Ovary (tissue), 9 donors: ENCODE measurements around the gene LHX6. TPM values are rescaled to one million over a fixed set of nuclear protein-coding genes. Genes with fewer than 3 reads are reported as not detected.

Experiments
- DNase-seq, 5 donors: peaks; one replicate each; pipeline ENCODE4 v3.0.0-alpha.2; 2019 to 2020
- H3K27ac ChIP-seq, 2 donors: fragments of 200-600 bp; one replicate each; pipeline versions ENCODE4 v1.5.1 to v1.8.0; 2019 to 2022
- H3K27me3 ChIP-seq: fragments of 200-600 bp; one replicate; pipeline ENCODE4 v1.8.0; 2022
- H3K36me3 ChIP-seq: fragments of 200-600 bp; sonication (generic); one replicate; pipeline ENCODE4 v1.5.1; 2019
- H3K4me1 ChIP-seq: one replicate; pipeline ENCODE4 v1.8.1; 2013; ENCODE audit warnings: mild to moderate bottlenecking, moderate library complexity; ENCODE audit not compliant: insufficient read depth
- H3K4me3 ChIP-seq: fragments of 200-600 bp; sonication (generic); one replicate; pipeline ENCODE4 v1.5.1; 2017
- H3K9me3 ChIP-seq, 2 donors: fragments of 200-600 bp in 1 of 2; sonication (generic) in 1 of 2; one replicate each; pipeline versions ENCODE4 v1.5.1 to v1.8.1; 2013 to 2019; ENCODE audit warnings: mild to moderate bottlenecking in 1 of 2, moderate library complexity in 1 of 2
- CTCF ChIP-seq, 3 donors: fragments of 450-650 bp in 2 of 3; fragments of 200-600 bp in 1 of 3; IDR thresholded peaks; one replicate each; pipeline versions ENCODE4 v1.5.1 to v1.8.0; 2016 to 2022; ENCODE audit warnings: antibody characterized with exemption in 3 of 3, mild to moderate bottlenecking in 1 of 3
- EP300 ChIP-seq: sonication (generic); formaldehyde crosslinking; IDR thresholded peaks from one replicate; pipeline ENCODE4 v1.6.1; 2017; ENCODE audit warnings: antibody characterized with exemption
- POLR2A ChIP-seq: fragments of 450-650 bp; IDR thresholded peaks from one replicate; pipeline ENCODE4 v1.6.1; 2017; ENCODE audit warnings: antibody characterized with exemption, mild to moderate bottlenecking, moderate library complexity
- WGBS, 3 donors: extraction: QIAGEN DNeasy Blood & Tissue Kit in 1 of 3; methylation state at CpG; one replicate each; pipeline versions ENCODE4 v1.1.5 to v1.1.7; 2013 to 2017; 5-methylcytosine and 5-hydroxymethylcytosine counted together
- intact Hi-C, 4 donors: fragments of 100-400 bp; cut with DNase I; formaldehyde crosslinking; loops; one replicate each; pipeline versions ENCODE4 v1.11.0 to v1.15.1; 2022 to 2023
- polyA plus RNA-seq, 2 donors: library from polyadenylated mRNA; stranded (reverse); fragments of 200-250 nt in 1 of 2; fragments of 350-450 nt in 1 of 2; fragmentation: Illumina TruSeq in 1 of 2; extraction: RNeasy Lipid Tissue Mini Kit (QIAGEN cat#74804) in 1 of 2; gene quantifications; one replicate each; pipeline ENCODE4 v1.2.3, GENCODE V29; 2013 to 2014
- total RNA-seq, 7 donors: library from RNA; depleted of rRNA in 2 of 7; stranded (reverse); fragments of >200 nt in 2 of 7; fragmentation: NEBNext Ultra II Directional in 3 of 7; extraction: Animal tissue kit (Norgen Biotek cat#: 25700) in 3 of 7; gene quantifications; one replicate each; pipeline versions ENCODE4 v1.1.0 to v1.2.4, GENCODE V29; 2016 to 2023
- donor health status: DM: no; HTN: no; CAD: no; lungs with moderate emphysema.
- donor health status: DM: no; HTN: no; CAD: no.
- donor health status: Bipolar disorder and iron deficiency.
- donor health status: DM: yes; HTN: yes; CAD: no.
- donor health status: DM: no; HTN: no; CAD: no.
- donor health status: DM: yes; HTN: yes; CAD: no.

The LHX6 gene
- total and polyA plus RNA-seq, 9 donors: 0.46 to 8.8 (median 3.6) TPM

- no peak overlapping the region for H3K27ac ChIP-seq
- no peak for DNase-seq
- 60 to 70% (median 70%) methylated on average over 5 of the region's 5 CpGs for WGBS, 3 donors
- TF ChIP-seq EP300: no peak
- TF ChIP-seq CTCF (IDR thresholded peaks at IDR 0.05): no peak
- no peak for TF ChIP-seq POLR2A
- no peaks in the 10 kb centered on the region for H3K9me3 ChIP-seq
- H3K36me3 ChIP-seq: no peaks in the 10 kb centered on the region
- no peaks in the 10 kb centered on the region for H3K27me3 ChIP-seq
- intact Hi-C loops: no loop called here
- no peaks in the 10 kb centered on the region for H3K4me1 ChIP-seq
- no peak overlapping the region for H3K4me3 ChIP-seq
Observed at GRCh38 chr9:122186301-122186700, 42.5 kb downstream of the LHX6 start.

- H3K36me3 ChIP-seq: no peaks in the 10 kb centered on the region
- no peaks in the 10 kb centered on the region for H3K4me1 ChIP-seq
- H3K27ac ChIP-seq: no peak overlapping the region
- H3K9me3 ChIP-seq: no peaks in the 10 kb centered on the region
- DNase-seq: no peak
- intact Hi-C loops: no loop called here
- TF ChIP-seq POLR2A (no peak), CTCF (IDR thresholded peaks at IDR 0.05) (no peak), EP300 (no peak)
- WGBS, 3 donors: 72 to 83% (median 73%) methylated on average over 1 of the region's 1 CpG
- no peak overlapping the region for H3K4me3 ChIP-seq
- no peaks in the 10 kb centered on the region for H3K27me3 ChIP-seq
Observed at GRCh38 chr9:122184551-122184950, 44.2 kb downstream of the LHX6 start.

- Histone ChIP-seq H3K9me3 (no peaks in the 10 kb centered on the region), H3K27ac (no peak overlapping the region), H3K4me1 (no peaks in the 10 kb centered on the region), H3K27me3 (no peaks in the 10 kb centered on the region), H3K36me3 (no peaks in the 10 kb centered on the region), H3K4me3 (no peak overlapping the region)
- DNase-seq: no peak
- TF ChIP-seq POLR2A: no peak
- intact Hi-C loops: no loop called here
- WGBS, 3 donors: 19 to 31% (median 22%) methylated on average over 7 of the region's 7 CpGs
Observed at GRCh38 chr9:122183501-122183900, 45.3 kb downstream of the LHX6 start.

- Histone ChIP-seq H3K27ac (no peak overlapping the region), H3K36me3 (no peaks in the 10 kb centered on the region), H3K4me1 (no peaks in the 10 kb centered on the region), H3K4me3 (no peak overlapping the region), H3K9me3 (no peaks in the 10 kb centered on the region), H3K27me3 (no peaks in the 10 kb centered on the region)
- no peak for TF ChIP-seq CTCF (IDR thresholded peaks at IDR 0.05)
- TF ChIP-seq EP300: no peak
- TF ChIP-seq POLR2A: no peak
- DNase-seq: no peak
- intact Hi-C loops: no loop called here
- WGBS, 3 donors: 37 to 57% (median 52%) methylated on average over 4 of the region's 4 CpGs
Observed at GRCh38 chr9:122180633-122181032, 48.1 kb downstream of the LHX6 start.

GRCh38 chr9:122179690-122180074 is 49.1 kb downstream of the LHX6 start:
- TF ChIP-seq POLR2A (no peak), CTCF (IDR thresholded peaks at IDR 0.05) (no peak), EP300 (no peak)
- 77 to 85% (median 84%) methylated on average over 2 of the region's 2 CpGs for WGBS, 3 donors
- Histone ChIP-seq H3K27ac (no peak overlapping the region), H3K4me1 (no peaks in the 10 kb centered on the region), H3K4me3 (no peak overlapping the region), H3K27me3 (no peaks in the 10 kb centered on the region), H3K9me3 (no peaks in the 10 kb centered on the region), H3K36me3 (no peaks in the 10 kb centered on the region)
- no peak for DNase-seq
- intact Hi-C loops: no loop called here
